Subcutaneous adipose tissue (tissue), 4 donors: Measurements from ENCODE around the gene ADAMTS17. TPM values are rescaled to one million over a fixed set of nuclear protein-coding genes. Genes with fewer than 3 reads are reported as not detected.

Experiments
- total RNA-seq, 4 donors: library from RNA; depleted of rRNA; stranded (reverse); fragments of >200 nt; gene quantifications; one replicate each; pipeline ENCODE4 v1.1.0, GENCODE V29; 2016
- TF ChIP-seq, protein P1 (sequence below): fragments of 450-650 bp; IDR thresholded peaks from one replicate; pipeline ENCODE4 v1.5.1; 2016; ENCODE audit warnings: low read depth, mild to moderate bottlenecking, control low read depth, antibody characterized with exemption, moderate library complexity

ADAMTS17 gene
- total RNA-seq, 4 donors from 2014 or later: 0.49 to 5.3 (median 2.5) TPM

DNA sequence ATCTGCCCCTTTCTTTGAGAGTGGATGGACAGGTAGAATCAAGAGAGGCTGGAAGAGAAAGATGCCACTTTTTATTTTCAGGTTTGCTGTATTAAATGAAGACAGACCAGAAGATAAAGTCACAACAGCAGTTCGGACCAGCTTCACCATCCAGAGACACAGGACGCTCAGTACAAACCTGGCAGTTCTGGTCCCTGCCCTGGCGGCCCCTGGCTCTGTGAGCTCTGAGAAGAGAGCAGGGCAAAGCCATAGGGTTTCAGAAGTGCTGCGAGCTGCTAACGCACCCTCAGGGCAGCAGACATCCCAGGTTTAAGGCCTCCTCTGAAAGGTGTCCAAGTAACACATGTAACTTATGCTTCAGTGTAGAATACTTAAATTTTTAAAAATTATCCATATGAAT, 216.8 kb downstream of the ADAMTS17 start:
- TF ChIP-seq, protein P1, sequence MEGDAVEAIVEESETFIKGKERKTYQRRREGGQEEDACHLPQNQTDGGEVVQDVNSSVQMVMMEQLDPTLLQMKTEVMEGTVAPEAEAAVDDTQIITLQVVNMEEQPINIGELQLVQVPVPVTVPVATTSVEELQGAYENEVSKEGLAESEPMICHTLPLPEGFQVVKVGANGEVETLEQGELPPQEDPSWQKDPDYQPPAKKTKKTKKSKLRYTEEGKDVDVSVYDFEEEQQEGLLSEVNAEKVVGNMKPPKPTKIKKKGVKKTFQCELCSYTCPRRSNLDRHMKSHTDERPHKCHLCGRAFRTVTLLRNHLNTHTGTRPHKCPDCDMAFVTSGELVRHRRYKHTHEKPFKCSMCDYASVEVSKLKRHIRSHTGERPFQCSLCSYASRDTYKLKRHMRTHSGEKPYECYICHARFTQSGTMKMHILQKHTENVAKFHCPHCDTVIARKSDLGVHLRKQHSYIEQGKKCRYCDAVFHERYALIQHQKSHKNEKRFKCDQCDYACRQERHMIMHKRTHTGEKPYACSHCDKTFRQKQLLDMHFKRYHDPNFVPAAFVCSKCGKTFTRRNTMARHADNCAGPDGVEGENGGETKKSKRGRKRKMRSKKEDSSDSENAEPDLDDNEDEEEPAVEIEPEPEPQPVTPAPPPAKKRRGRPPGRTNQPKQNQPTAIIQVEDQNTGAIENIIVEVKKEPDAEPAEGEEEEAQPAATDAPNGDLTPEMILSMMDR: no peak

DNA sequence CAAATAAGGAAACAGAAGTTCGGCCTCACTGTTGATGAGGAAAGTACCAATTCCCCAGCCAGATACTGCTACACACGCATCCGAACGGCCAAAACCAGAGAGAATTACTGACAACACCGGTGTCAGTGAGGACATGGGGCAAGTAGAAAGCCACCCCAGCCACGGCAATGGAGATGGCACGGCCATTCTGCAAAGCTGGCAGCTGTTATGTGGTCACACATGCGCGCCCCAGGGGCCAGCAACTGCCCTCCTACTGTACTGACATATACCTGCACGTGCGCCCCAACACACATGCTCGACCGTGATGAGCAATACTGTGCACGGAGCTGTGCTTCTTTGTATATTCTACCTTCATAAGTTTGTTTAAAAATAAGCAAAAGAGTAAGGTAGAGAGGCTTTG, 217.4 kb downstream of the ADAMTS17 start:
- TF ChIP-seq, protein P1: no peak

GRCh38 chr15:100123611-100124010, 218.2 kb downstream of the ADAMTS17 start:
- TF ChIP-seq, protein P1: no peak

DNA sequence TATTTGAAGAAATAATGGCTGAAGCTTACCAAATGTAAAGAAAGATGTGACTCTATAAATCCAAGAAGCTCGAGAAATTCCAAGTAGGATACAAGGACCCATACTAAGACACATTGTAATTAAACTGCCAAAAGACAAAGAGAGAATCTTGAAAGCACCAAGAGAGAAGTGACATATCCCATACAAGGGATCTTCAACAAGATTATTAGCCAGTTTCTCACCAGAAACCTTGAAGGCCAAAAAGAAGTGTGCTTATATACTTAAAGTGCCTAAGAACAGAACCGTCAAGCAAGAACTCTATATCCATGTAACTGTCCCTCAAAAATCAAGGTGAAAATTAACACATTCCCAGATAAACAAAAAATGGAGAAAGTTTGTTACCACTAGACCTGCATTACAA, 220.5 kb downstream of the ADAMTS17 start:
- TF ChIP-seq, protein P1: no peak

GRCh38 chr15:100120111-100120510, 221.7 kb downstream of the ADAMTS17 start:
- TF ChIP-seq, protein P1: no peak

DNA sequence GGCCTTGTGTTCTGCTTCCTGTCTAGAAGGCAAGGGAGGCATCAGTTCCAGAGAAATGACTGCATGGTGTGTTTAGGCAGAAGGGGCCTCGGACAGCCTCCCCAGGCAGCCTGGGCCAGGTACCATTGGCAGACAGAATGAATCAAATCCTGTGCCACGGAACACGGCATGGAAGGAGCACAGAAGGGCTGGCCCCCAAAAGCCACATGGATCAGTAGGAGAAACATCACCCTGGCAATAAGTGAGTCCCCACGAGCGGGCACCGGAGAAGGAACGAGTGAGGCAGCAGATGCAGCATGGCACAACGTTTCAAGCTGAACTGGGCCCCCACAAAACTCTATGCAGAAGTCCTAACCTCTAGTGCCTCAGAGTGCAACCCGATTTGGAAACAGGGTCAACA, 223.2 kb downstream of the ADAMTS17 start:
- TF ChIP-seq, protein P1: no peak

DNA sequence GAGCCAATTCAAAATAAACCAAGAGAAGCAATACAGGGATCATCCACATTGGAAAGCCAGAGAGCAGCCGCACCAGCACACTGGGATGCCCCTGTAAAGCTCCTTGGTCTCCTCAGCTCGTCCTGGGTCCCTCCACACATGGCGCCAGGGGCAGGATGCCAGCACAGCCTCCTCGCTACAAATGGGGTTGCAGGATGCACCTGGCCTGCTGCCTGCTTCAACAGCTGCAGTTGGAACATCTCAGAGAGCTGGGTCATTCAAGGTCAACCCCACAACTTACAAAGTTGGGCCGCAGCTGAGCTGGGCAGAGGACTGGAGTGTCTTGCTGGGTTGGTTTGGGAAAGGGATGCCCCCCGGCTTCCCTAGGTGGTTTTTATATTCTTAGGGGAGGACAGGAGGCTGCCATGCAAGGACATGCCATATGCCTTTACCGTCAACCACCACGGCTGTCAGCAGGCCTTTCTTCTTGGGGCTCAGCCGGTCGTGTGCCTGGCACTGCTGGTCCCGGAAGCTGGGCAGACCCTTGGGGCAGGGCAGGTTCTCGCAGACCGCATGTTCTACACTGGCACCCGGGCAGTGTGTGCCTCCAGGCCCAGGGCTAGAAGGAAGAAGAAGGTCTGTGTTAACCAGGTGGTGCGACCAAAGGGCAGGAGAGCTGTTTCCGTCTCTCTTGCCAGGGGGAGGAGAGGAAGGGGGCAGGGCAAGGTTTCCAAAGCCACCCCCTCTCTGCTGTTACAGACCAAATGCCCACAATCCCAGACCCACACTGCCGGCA, 225.2 kb downstream of the ADAMTS17 start:
- TF ChIP-seq, protein P1: no peak
